ENCODE measurements around the gene SLC34A3. TPM values are rescaled to one million over a fixed set of nuclear protein-coding genes. Genes with fewer than 3 reads are reported as not detected.

The SLC34A3 gene
- total and polyA plus RNA-seq, 2 of the 8 experiments (the other 6 are each of a cell fraction or from before 2014, with no cell fraction given), result 0.08 TPM; not detected in 1

DNA sequence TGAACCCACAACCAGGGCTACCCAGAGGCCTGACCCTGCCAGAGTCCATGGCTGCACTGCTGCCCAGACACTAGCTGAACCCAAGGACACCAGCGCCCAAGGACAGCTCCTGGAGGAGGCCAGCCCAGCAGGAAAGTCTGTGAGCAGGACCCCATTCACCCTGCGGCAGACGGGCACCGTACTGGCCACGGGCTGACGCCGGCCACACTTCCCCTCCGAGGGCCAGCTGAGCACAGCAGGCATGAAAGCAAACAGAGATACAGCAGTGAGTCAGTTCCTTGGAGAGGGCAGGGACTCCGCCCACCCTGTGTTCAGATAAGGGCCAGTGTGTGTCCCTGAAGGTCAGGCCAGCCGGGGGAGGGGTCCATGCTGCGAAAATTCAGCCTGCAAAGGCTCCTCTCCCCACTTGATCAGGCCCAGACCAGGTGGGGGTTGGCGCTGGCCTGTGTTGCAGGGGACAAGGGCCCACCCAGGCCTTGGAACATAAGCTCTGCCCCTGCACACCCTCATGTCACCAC, 11.9 kb upstream of the SLC34A3 start (continued):
- TF ChIP-seq, protein P1, sequence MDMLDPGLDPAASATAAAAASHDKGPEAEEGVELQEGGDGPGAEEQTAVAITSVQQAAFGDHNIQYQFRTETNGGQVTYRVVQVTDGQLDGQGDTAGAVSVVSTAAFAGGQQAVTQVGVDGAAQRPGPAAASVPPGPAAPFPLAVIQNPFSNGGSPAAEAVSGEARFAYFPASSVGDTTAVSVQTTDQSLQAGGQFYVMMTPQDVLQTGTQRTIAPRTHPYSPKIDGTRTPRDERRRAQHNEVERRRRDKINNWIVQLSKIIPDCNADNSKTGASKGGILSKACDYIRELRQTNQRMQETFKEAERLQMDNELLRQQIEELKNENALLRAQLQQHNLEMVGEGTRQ (IDR thresholded peaks at IDR 0.05; ENCODE audit: low read length), result no peak
- no peak for TF ChIP-seq CREB1 (IDR thresholded peaks at IDR 0.05)
- TF ChIP-seq TAF1 (IDR thresholded peaks at IDR 0.05; ENCODE audit: low read depth, low read length), result no peak

Data from H1 (cell line).